Kidney (tissue), 14 donors: Measurements from ENCODE around the gene KIF5C. TPM values are rescaled to one million over a fixed set of nuclear protein-coding genes. Genes with fewer than 3 reads are reported as not detected.

ENCODE experiments used
- DNase-seq, 5 donors: peaks; one replicate each; pipeline ENCODE4 v3.0.0-alpha.2; 2013 to 2020
- FAIRE-seq: peaks from 2 replicates; lab custom pipeline; 2012; peaks lifted over from hg19 to GRCh38; lab: Jason Lieb, UNC
- H3K27ac ChIP-seq, 2 donors: one replicate each; pipeline ENCODE4 v1.7.0; 2013; ENCODE audit warnings: low read depth in 2 of 2, low read length in 2 of 2, inconsistent platforms in 1 of 2
- H3K27me3 ChIP-seq: one replicate; pipeline ENCODE4 v1.7.1; 2013; ENCODE audit warnings: low read length, inconsistent platforms; ENCODE audit not compliant: control insufficient read depth, insufficient read depth
- H3K36me3 ChIP-seq, 3 donors: one replicate each; pipeline versions ENCODE4 v1.7.0 to v1.7.1; 2013; ENCODE audit warnings: low read length in 3 of 3, control low read depth in 1 of 3, inconsistent platforms in 1 of 3; ENCODE audit not compliant: insufficient read depth in 3 of 3, control insufficient read depth in 2 of 3
- H3K4me1 ChIP-seq, 3 donors: one replicate each; pipeline versions ENCODE4 v1.7.0 to v1.7.1; 2013; ENCODE audit warnings: low read length in 3 of 3, inconsistent platforms in 1 of 3, low read depth in 1 of 3; ENCODE audit not compliant: control insufficient read depth in 2 of 3, insufficient read depth in 2 of 3
- H3K4me3 ChIP-seq, 3 donors: one replicate each; pipeline versions ENCODE4 v1.7.0 to v1.8.1; 2013; ENCODE audit warnings: low read length in 3 of 3, control low read depth in 1 of 3, inconsistent platforms in 1 of 3
- H3K9ac ChIP-seq, 3 donors: one replicate each; pipeline versions ENCODE4 v1.7.0 to v1.7.1; 2013; ENCODE audit warnings: low read length in 3 of 3, control low read depth in 1 of 3, inconsistent platforms in 1 of 3
- H3K9me3 ChIP-seq, 3 donors: one replicate each; pipeline versions ENCODE4 v1.7.0 to v1.7.1; 2013; ENCODE audit warnings: low read length in 3 of 3, control low read depth in 1 of 3, inconsistent platforms in 1 of 3; ENCODE audit not compliant: control insufficient read depth in 2 of 3, insufficient read depth in 1 of 3
- CTCF ChIP-seq: IDR thresholded peaks from 3 replicates; pipeline ENCODE4 v1.5.1; 2012; ENCODE audit warnings: mild to moderate bottlenecking, moderate library complexity, borderline replicate concordance; ENCODE audit not compliant: insufficient read depth; ENCODE audit errors: extremely low read depth
- intact Hi-C: fragments of 100-400 bp; cut with DNase I; formaldehyde crosslinking; loops from one replicate; pipeline ENCODE4 v1.11.1; 2022
- polyA plus RNA-seq: library from polyadenylated mRNA; stranded (reverse); fragments of 350-450 nt; fragmentation: Illumina TruSeq; extraction: RNeasy Lipid Tissue Mini Kit (QIAGEN cat#74804); gene quantifications from one replicate; pipeline ENCODE4 v1.2.3, GENCODE V29; 2014; ENCODE audit warnings: low read depth, low replicate concordance; ENCODE audit not compliant: insufficient read depth
- total RNA-seq: library from RNA; stranded (reverse); fragmentation: NEBNext Ultra II Directional; extraction: Animal tissue kit (Norgen Biotek cat#: 25700); gene quantifications from one replicate; pipeline ENCODE4 v1.2.1, GENCODE V29; 2021
- donor health status: control.
- donor health status: control.
- donor health status: control.
- donor health status: control.
- donor health status: control.
- donor health status: DM: yes; HTN: yes; CAD: no.
- donor health status: Normal renal cell carcinoma (clear cell type).

KIF5C gene
- total and polyA plus RNA-seq, 2 donors from 2014 or later: 1.0 to 3.6 TPM

- H3K4me1 ChIP-seq: peaks cover 0 to 4% (median 0%) of the 10 kb centered on the region in 3 donors
- no peaks in the 10 kb centered on the region for H3K9me3 ChIP-seq
- no peak overlapping the region for H3K9ac ChIP-seq
- H3K36me3 ChIP-seq: no peaks in the 10 kb centered on the region
- intact Hi-C loops: no loop called here
- no peak for FAIRE-seq
- no peak for DNase-seq
- H3K27ac ChIP-seq: no peak overlapping the region
- no peaks in the 10 kb centered on the region for H3K27me3 ChIP-seq
- no peak overlapping the region for H3K4me3 ChIP-seq
- no peak for TF ChIP-seq CTCF
Observed at GRCh38 chr2:148996805-148997204, 121.8 kb downstream of the KIF5C start.

DNA sequence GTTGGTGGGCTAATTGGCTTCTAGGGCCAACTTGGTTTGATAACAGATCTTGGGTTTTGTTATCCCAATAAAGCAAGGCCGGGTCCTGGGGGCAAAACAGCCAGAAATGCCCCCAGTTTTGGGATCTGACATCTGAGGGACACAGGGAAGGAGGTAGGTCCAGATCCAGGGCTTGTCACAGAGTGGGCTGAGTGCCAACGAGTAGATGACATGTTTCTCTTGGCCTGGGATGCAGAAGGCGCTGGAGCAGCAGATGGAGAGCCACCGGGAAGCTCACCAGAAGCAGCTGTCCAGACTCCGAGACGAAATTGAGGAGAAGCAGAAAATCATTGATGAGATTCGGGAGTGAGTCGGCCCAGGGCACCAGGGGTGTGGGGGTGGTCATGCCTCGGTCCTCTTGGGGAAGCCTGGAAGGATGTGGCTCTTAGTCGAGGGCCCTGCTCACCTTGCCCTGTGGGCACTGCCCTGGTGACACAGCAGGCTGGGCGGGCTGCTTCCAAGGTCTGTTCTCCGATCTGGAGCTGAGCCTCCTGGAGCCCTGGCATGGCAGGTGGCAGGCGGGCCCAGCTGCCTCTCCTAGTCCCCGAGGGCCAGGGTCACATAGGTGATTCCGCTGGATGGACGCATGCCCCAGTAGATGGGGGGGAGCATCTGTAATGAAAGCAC, 123.3 kb downstream of the KIF5C start:
- no peak overlapping the region for H3K9ac ChIP-seq
- TF ChIP-seq CTCF: no peak
- H3K36me3 ChIP-seq: no peaks in the 10 kb centered on the region
- FAIRE-seq (no peak), DNase-seq (peak in 1 of 5 donors; percentile 39)
- peaks cover 0 to 5% (median 0%) of the 10 kb centered on the region in 3 donors for H3K4me1 ChIP-seq
- no peaks in the 10 kb centered on the region for H3K9me3 ChIP-seq
- H3K27ac ChIP-seq: no peak overlapping the region
- intact Hi-C loops: no loop called here
- H3K27me3 ChIP-seq: no peaks in the 10 kb centered on the region
- H3K4me3 ChIP-seq: no peak overlapping the region

DNA sequence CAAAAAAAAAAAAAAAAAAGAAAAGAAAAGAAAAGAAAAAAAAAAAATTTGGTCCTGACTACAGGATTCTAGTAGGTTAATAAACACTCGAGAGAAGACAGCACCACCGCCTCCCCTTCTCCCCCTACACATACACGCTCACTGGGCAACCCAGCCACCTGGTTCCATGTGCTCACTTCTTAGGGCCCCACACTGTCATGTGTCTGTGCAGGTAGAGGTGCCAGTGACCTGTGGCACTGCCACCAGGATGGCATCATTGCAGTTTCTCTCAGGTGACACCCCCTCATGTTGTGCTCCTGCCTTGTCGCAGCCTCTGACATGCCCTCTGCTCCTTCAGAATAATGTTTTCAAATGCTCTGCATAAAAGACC, 123.8 kb downstream of the KIF5C start:
- Histone ChIP-seq H3K4me1 (peaks cover 0 to 7% (median 0%) of the 10 kb centered on the region in 3 donors), H3K27ac (no peak overlapping the region), H3K36me3 (no peaks in the 10 kb centered on the region), H3K4me3 (no peak overlapping the region), H3K9me3 (no peaks in the 10 kb centered on the region), H3K9ac (no peak overlapping the region), H3K27me3 (no peaks in the 10 kb centered on the region)
- intact Hi-C loops: no loop called here
- FAIRE-seq (no peak), DNase-seq (no peak)
- TF ChIP-seq CTCF: no peak
